ENCODE results near the gene CHST12.

CHST12 gene

DNA sequence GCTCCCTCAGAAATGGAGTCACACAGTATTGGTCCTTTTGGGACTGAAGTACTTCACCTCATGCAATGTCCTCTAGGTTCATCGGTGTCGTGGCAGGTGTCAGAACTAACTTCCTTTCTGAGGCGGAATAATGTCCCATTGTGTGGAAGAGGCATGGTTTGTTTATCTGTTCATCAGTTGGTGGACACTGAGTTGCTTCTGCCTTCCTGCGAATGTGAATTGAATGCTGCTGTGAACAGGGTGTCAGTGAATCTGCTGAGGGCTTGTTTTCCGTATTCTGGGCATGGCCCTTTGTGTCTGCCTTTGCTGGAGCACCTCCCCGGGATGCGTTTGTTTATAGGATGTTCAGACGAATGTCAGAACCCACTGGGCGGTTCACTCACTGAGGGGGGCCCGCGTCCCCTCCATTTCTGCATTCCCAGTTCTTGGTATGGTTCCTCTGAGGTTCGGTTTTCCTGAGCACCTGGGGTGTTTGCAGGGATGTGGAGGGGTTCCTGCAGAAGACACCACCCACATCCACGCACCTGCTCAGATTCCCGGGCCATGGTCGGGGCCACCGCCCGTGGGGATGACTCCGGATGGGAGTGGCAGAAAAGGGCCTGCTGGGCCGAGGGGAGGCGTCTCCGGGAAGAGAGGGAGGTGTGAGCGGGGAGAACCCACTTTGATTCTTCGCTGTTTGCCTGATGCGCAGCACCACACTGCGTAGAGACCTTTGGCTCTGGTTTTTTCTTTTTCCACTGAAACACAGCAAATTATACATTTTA, 33.1 kb downstream of the CHST12 start:
- Histone ChIP-seq H3K4me3 (ENCODE audit: low read depth, low read length) (no peak overlapping the region), H3K36me3 (peaks cover 19% of the 10 kb centered on the region), H3K27me3 (no peaks in the 10 kb centered on the region), H3K4me1 (no peaks in the 10 kb centered on the region), H3K9me3 (no peaks in the 10 kb centered on the region)
- DNase-seq, result no peak
- TF ChIP-seq, protein P1, sequence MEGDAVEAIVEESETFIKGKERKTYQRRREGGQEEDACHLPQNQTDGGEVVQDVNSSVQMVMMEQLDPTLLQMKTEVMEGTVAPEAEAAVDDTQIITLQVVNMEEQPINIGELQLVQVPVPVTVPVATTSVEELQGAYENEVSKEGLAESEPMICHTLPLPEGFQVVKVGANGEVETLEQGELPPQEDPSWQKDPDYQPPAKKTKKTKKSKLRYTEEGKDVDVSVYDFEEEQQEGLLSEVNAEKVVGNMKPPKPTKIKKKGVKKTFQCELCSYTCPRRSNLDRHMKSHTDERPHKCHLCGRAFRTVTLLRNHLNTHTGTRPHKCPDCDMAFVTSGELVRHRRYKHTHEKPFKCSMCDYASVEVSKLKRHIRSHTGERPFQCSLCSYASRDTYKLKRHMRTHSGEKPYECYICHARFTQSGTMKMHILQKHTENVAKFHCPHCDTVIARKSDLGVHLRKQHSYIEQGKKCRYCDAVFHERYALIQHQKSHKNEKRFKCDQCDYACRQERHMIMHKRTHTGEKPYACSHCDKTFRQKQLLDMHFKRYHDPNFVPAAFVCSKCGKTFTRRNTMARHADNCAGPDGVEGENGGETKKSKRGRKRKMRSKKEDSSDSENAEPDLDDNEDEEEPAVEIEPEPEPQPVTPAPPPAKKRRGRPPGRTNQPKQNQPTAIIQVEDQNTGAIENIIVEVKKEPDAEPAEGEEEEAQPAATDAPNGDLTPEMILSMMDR (IDR thresholded peaks at IDR 0.05; ENCODE audit: low read depth, low read length), result no peak

- no peaks in the 10 kb centered on the region for H3K9me3 ChIP-seq
- H3K4me3 ChIP-seq (ENCODE audit: low read depth, low read length), result no peak overlapping the region
- H3K4me1 ChIP-seq, result no peaks in the 10 kb centered on the region
- no peaks in the 10 kb centered on the region for H3K27me3 ChIP-seq
- peaks cover 19% of the 10 kb centered on the region for H3K36me3 ChIP-seq
- no peak for DNase-seq
- TF ChIP-seq, protein P1 (IDR thresholded peaks at IDR 0.05; ENCODE audit: low read depth, low read length), result no peak
Observed at GRCh38 chr7:2437136-2437535, 33.7 kb downstream of the CHST12 start.

GRCh38 chr7:2437537-2438148, 34.2 kb downstream of the CHST12 start:
- H3K9me3 ChIP-seq, result no peaks in the 10 kb centered on the region
- DNase-seq, result no peak
- H3K27me3 ChIP-seq, result no peaks in the 10 kb centered on the region
- TF ChIP-seq, protein P1 (IDR thresholded peaks at IDR 0.05; ENCODE audit: low read depth, low read length), result no peak
- H3K4me3 ChIP-seq (ENCODE audit: low read depth, low read length), result no peak overlapping the region
- no peaks in the 10 kb centered on the region for H3K4me1 ChIP-seq
- peaks cover 19% of the 10 kb centered on the region for H3K36me3 ChIP-seq

DNA sequence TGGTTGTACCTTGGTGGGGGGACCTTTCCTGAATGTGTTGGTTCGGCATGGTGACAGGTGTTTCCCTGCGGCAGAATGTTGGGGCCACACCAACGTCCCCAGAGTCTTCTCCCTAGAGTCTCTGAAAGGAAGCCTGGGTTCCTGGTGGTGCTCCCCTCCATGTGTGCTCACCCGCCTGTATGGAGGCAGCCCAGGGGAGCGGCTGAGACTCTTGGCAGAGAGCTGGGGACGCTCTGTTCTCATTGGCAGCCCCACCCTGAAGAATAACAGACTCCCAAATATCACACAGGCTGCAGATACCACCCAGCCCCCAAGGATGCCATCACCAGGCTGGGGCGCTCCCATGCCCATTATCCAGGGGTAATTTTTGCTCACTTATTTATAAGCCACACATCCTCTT, 34.8 kb downstream of the CHST12 start:
- Histone ChIP-seq H3K4me1 (no peaks in the 10 kb centered on the region), H3K36me3 (peaks cover 14% of the 10 kb centered on the region), H3K27me3 (no peaks in the 10 kb centered on the region), H3K4me3 (ENCODE audit: low read depth, low read length) (no peak overlapping the region), H3K9me3 (no peaks in the 10 kb centered on the region)
- no peak for DNase-seq
- TF ChIP-seq, protein P1 (IDR thresholded peaks at IDR 0.05; ENCODE audit: low read depth, low read length), result no peak

DNA sequence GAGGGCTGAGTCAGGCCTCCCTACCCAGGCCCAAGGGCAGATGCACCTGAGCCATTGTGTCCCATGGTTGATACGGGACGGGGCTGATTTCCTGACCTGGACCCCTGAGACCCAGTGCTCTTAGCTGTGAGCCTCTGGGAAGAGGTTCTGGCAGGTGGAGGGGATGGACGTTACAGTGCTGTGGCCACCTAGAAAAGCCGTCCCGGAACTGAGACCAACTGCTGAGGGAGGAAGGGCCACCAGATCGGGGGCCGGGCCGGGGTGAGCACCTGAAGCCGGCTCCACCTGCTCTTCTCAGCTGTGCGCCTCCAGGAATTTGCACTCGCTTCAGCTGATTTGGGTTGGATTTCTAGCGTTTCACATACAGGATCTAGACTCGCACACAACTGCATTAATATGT, 35.4 kb downstream of the CHST12 start:
- no peaks in the 10 kb centered on the region for H3K4me1 ChIP-seq

More for the DNA sequence above, 35.4 kb downstream of the CHST12 start:
- Histone ChIP-seq H3K4me3 (ENCODE audit: low read depth, low read length) (no peak overlapping the region), H3K27me3 (no peaks in the 10 kb centered on the region), H3K9me3 (no peaks in the 10 kb centered on the region), H3K36me3 (peaks cover 8% of the 10 kb centered on the region)
- TF ChIP-seq, protein P1 (IDR thresholded peaks at IDR 0.05; ENCODE audit: low read depth, low read length), result no peak
- no peak for DNase-seq

Data from BE2C (cell line).